OCI-LY7 (cell line): ENCODE data around the gene PPP1R14B.

Experiments used
- CTCF ChIP-seq: fragments of 200-600 bp; sonication (generic); conservative IDR thresholded peaks from 2 replicates; pipeline ENCODE4 v1.5.1; 2014; ENCODE audit warnings: mild to moderate bottlenecking, antibody characterized with exemption, low read length, moderate library complexity, mixed read lengths
- EZH2phosphoT487 ChIP-seq: fragments of 200-600 bp; sonication (generic); IDR thresholded peaks from 2 replicates; pipeline ENCODE4 v1.6.1; 2018; ENCODE audit warnings: low read depth, borderline replicate concordance, mild to moderate bottlenecking, mixed run types, antibody characterized with exemption, low read length, moderate library complexity, mixed read lengths

GRCh38 chr11:64241491-64242374 is 5.0 kb downstream of the PPP1R14B start:
- TF ChIP-seq CTCF (no peak), EZH2phosphoT487 (no peak)
